ENCODE measurements around the gene ENPP1.

GRCh38 chr6:131781687-131782086 is 26.1 kb upstream of the ENPP1 start:
- no peak for TF ChIP-seq CTCF (IDR thresholded peaks at IDR 0.05)
- TF ChIP-seq POLR2A (IDR thresholded peaks at IDR 0.05): no peak

Measured in ovary (tissue), 3 donors.